Fibroblast of peridontal ligament (primary cell): ENCODE measurements around the gene UBE2E3.

Experiments used
- DNase-seq: peaks from one replicate; pipeline ENCODE4 v3.0.0-alpha.2; 2010; ENCODE audit errors: extremely low read depth

Gene UBE2E3

GRCh38 chr2:180978903-180979748 lies 1.3 kb upstream of the UBE2E3 start:
- DNase-seq = peak; percentile 56

DNA sequence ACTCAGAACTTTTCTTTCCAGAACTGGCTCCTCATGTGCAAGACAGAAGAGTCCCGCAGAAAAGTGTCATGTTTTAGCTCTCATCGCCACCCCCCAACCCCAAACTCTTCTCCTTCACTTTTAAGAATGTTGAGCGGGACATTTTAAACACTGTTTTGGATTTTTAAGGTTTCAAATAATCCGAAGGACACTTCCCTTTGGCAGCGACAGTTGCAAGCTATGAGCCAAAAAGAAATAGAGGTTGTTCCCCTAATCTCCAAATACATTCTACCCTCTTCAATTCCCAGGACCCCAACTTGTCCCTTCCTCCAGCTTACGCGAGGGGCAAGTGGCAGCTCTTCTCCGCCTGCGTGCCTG lies 678 bp upstream of the UBE2E3 start:
- peak; percentile 33 for DNase-seq

DNA sequence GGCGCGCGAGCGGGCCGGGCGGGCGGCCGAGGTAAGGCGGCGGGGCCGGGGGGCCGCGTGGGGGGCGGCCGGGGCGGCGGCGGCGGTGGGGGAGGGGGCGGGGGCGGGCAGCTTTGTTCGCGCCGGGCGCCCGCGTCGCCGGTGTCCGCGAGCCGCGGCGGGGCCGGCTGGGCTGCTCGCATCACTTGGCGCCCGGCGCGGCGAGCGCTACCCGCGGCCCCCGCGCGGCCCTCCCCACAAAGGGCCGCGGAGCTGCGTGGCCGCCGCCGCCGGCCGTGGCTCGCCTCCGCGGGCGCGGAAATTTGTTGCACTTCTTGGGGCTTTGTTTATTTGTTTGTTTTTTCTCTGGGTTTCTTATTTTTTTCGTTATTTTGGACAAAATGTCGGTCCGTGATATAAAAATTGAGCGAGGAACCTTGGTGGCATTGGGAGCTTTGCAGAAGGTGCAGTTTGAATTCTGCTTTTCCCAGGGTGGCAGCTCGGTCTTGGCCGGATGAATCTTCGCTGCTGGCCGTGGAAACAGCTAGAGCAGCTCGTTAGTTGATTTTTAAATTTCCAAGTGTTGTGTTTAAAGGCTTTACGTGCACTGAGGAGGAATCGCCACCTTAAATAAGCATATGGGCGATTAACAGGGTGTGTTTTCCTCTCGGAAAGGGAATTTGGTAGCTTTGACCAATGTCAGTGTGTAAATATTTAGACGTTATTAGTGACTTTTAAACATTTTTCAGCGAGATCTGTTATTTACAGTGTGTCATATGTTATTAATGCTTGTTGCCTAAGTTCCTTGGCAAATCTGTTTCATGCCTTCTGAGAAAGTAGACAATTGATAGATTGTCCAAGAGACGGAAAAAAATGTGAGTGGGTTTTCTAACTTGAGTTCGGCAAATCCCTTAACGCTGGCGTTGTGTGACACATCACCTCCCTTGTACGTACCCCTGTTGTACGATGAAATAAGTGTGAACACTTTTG lies 822 bp downstream of the UBE2E3 start:
- peak; percentile 54 for DNase-seq

GRCh38 chr2:180983468-180984242 lies 3.2 kb downstream of the UBE2E3 start:
- DNase-seq = peak; percentile 81

DNA sequence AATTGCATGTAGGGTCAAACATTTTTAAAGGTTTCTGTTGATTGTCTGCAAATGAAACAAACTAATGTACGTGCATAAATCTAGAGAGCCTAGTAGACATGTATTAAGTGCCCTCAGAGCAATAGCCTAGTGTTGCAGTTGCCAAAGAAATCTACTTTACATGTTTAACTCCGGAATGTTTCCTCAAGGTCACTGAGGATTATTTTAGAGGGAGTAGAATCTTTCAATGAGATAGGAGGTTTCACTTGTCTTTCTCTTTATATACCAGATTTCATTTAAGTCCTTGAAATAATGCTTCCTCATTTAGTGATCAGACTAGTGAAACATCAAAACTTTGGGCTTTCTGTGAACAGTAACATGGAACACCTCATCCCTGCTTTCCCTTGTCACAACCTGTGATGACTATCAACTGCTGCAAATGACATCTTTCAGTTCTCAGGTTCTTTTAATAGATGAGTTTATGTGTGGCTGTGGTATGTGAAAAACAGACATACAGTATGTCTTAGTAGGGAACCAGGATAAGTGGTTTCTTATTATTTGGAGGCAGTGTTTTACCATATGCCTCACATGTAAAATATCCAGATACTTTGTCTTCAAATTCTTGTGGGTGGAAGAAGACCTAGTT lies 5.5 kb downstream of the UBE2E3 start:
- no peak for DNase-seq

GRCh38 chr2:180987146-180987545 lies 6.7 kb downstream of the UBE2E3 start:
- no peak for DNase-seq

- no peak for DNase-seq
These were observed 9.9 kb downstream of the UBE2E3 start for GRCh38 chr2:180990337-180990736.

GRCh38 chr2:180990794-180991193 lies 10.4 kb downstream of the UBE2E3 start:
- DNase-seq = no peak

- no peak for DNase-seq
These were observed 11.0 kb downstream of the UBE2E3 start for GRCh38 chr2:180991361-180991760.

DNA sequence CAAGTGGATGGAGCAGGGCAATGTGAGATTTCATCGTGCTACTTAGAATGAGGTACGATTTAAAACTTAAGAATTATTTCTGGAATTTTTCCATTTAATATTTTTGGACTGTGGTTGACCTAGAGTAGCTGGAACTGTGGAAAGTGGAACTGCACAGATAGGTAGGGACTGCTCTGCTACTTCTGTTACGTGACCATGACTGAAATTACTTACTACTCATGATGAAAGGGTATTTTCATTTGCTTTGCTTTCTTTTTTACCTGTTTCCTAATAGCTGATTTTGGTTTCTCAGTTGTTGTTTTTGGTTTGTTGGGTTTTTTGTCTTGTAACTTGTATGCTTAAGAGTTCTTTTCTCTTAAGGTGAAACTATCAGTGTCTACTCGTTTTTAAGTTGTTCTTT lies 11.4 kb downstream of the UBE2E3 start:
- DNase-seq = no peak

DNA sequence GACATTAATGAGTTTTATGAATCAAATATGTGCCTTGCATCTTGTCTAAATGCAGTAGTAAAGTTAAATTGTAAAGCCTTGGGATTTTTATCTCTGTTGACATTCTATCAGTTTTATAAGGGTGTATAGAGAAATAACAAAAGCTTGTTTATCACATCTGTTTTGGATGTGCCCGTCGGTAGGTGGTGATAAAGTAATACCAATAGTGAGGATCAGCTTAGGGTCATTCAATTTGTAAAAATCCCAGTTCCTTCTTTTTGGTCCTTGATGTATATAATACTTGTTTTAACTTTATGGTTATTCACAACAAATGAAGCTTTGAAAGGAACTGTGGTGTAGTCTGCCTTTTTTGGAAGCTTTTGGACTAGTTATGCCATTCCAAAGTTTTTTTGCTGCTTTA lies 12.6 kb downstream of the UBE2E3 start:
- no peak for DNase-seq

- no peak for DNase-seq
These were observed 19.0 kb downstream of the UBE2E3 start for GRCh38 chr2:180999274-180999964.

GRCh38 chr2:181004647-181005325 lies 24.4 kb downstream of the UBE2E3 start:
- no peak for DNase-seq

DNA sequence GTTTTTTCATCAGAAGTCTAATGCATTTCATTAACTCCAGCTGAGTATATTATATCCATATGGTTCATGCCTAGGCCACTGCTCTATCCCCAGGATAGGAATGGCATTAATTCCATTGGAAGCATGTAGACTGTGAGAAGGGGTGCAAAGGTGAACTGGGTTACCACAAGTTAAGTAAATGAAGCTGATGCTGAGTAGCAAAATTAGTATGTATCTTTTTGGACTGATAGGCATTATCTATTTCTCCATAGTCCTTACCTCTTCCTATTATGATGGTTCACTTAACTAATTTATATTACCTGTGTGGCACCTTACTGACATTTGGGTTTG lies 24.9 kb downstream of the UBE2E3 start:
- DNase-seq = no peak

- DNase-seq = peak; percentile 45
These were observed 25.4 kb downstream of the UBE2E3 start for GRCh38 chr2:181005809-181006208.

GRCh38 chr2:181007086-181007837 lies 26.9 kb downstream of the UBE2E3 start:
- no peak for DNase-seq

GRCh38 chr2:181008407-181008806 lies 28.0 kb downstream of the UBE2E3 start:
- no peak for DNase-seq

DNA sequence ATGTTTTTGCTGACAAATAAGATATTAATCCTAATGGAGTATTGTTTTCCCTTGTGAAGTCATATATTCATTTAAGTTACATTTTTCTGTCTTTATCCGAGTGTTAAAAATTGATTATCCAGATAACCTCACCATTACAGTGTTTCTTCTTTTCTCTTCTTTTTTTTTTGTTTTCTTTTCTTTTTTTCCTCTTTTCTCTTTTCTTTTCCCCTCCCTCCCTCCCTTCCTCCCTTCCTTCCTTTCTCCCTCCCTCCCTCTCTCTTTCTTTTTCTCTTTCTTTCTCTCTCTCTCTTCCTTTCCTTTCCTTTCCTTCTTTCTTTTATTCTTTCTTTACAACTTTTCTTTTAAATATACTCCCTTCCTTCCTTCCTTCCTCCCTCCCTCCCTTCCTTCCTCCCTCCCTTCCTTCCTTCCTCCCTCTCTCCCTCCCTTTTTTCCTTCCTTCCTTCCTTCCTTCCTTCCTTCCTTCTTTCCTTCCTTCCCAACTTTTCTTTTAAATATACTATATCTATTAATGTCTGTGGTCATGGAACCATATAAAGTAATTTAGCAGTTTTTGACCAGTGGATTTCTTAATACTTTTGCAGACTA lies 40.9 kb downstream of the UBE2E3 start:
- no peak for DNase-seq

GRCh38 chr2:181022652-181023051 lies 42.2 kb downstream of the UBE2E3 start:
- DNase-seq = no peak
